Endothelial cell of umbilical vein (primary cell): ENCODE results near the gene BABAM2. TPM values are rescaled to one million over a fixed set of nuclear protein-coding genes. Genes with fewer than 3 reads are reported as not detected.

Experiments used
- BruUV-seq: library from RNA; stranded (reverse); fragments of 400-500 nt; replicated peaks from 2 replicates; lab custom pipeline; 2021; lab: Mats Ljungman, UMichigan
- CTCF ChIA-PET: fragments of 300-600, 350-600 bp; sonication (Branson Sonifier 250); formaldehyde crosslinking; loops from one replicate; lab custom pipeline; 2021; ENCODE audit warnings: antibody characterized with exemption, inconsistent platforms; lab: Charles Lee
- POLR2A ChIA-PET: fragments of 300-600, 350-600 bp; sonication (Branson Sonifier 250); formaldehyde crosslinking; loops from one replicate; lab custom pipeline; 2021; ENCODE audit warnings: antibody characterized with exemption, inconsistent platforms; lab: Charles Lee
- DNase-seq: peaks from one replicate; pipeline ENCODE4 v3.0.0-alpha.2; 2011; ENCODE audit warnings: low read depth, low spot score
- FAIRE-seq: peaks from 2 replicates; lab custom pipeline; 2011; peaks lifted over from hg19 to GRCh38; lab: Jason Lieb, UNC
- H2AFZ ChIP-seq: 2 replicates; pipeline ENCODE4 v1.6.0; 2012; ENCODE audit warnings: low read depth, low read length, control low read depth, inconsistent platforms
- H3K27ac ChIP-seq: 2 replicates; pipeline ENCODE4 v1.5.1; 2011; ENCODE audit warnings: low read depth, mild to moderate bottlenecking, control low read depth, low read length, moderate library complexity; ENCODE audit not compliant: insufficient read depth
- H3K27me3 ChIP-seq, 2 experiments: 2 replicates each; pipeline versions ENCODE4 v1.6.0 to v1.6.1; 2011; ENCODE audit warnings: low read length in 2 of 2, mixed read lengths in 1 of 2; ENCODE audit not compliant: control insufficient read depth in 2 of 2, insufficient read depth in 2 of 2
- H3K36me3 ChIP-seq, 2 experiments: 2 replicates in 1 of 2; 3 replicates in 1 of 2; pipeline ENCODE4 v1.5.1; 2011; ENCODE audit warnings: low read length in 2 of 2, mild to moderate bottlenecking in 1 of 2, moderate library complexity in 1 of 2; ENCODE audit not compliant: control insufficient read depth in 2 of 2, insufficient read depth in 2 of 2; ENCODE audit errors: extremely low read depth in 1 of 2
- H3K4me1 ChIP-seq: 3 replicates; pipeline ENCODE4 v1.5.1; 2011; ENCODE audit warnings: mild to moderate bottlenecking, low read length; ENCODE audit not compliant: control insufficient read depth, insufficient read depth; ENCODE audit errors: extremely low read depth
- H3K4me2 ChIP-seq: 2 replicates; pipeline ENCODE4 v1.6.1; 2011; ENCODE audit warnings: low read length, control low read depth, mixed read lengths; ENCODE audit not compliant: insufficient read depth
- H3K4me3 ChIP-seq, 3 experiments: fragments of 200-600 bp in 1 of 3; sonication (generic), shearing (Covaris generic) in 1 of 3; replicated peaks in 1 of 3; 2 replicates each; pipeline ENCODE4 v1.5.1; 2011 to 2016; ENCODE audit warnings: control low read depth in 3 of 3, low read length in 3 of 3, mild to moderate bottlenecking in 2 of 3, inconsistent platforms in 1 of 3, low read depth in 1 of 3, moderate library complexity in 1 of 3; ENCODE audit not compliant: insufficient read depth in 1 of 3
- H3K79me2 ChIP-seq: 2 replicates; pipeline ENCODE4 v1.6.0; 2012; ENCODE audit warnings: low read length, inconsistent platforms; ENCODE audit not compliant: control insufficient read depth, insufficient read depth
- H3K9ac ChIP-seq: replicated peaks from 2 replicates; pipeline ENCODE3; 2011; ENCODE audit warnings: low read length, control low read depth; ENCODE audit not compliant: insufficient read depth; ENCODE audit errors: extremely low read depth
- H3K9me1 ChIP-seq: replicated peaks from 3 replicates; pipeline ENCODE4 v1.6.0; 2011; ENCODE audit warnings: mild to moderate bottlenecking, low read length; ENCODE audit not compliant: control insufficient read depth, insufficient read depth; ENCODE audit errors: extremely low read depth
- H3K9me3 ChIP-seq: replicated peaks from 2 replicates; pipeline ENCODE4 v1.5.1; 2012; ENCODE audit warnings: low read length, inconsistent platforms; ENCODE audit not compliant: control insufficient read depth, insufficient read depth
- H4K20me1 ChIP-seq: replicated peaks from 2 replicates; pipeline ENCODE3; 2011; ENCODE audit warnings: mild to moderate bottlenecking, low read length; ENCODE audit not compliant: control insufficient read depth, insufficient read depth; ENCODE audit errors: extremely low read depth
- EZH2 ChIP-seq: IDR thresholded peaks from 2 replicates; pipeline ENCODE4 v1.6.1; 2012; ENCODE audit warnings: borderline replicate concordance, low read depth, mild to moderate bottlenecking, moderate library complexity, low read length, inconsistent platforms; ENCODE audit not compliant: severe bottlenecking
- FOS ChIP-seq: IDR thresholded peaks from 2 replicates; pipeline ENCODE4 v1.6.1; 2011; ENCODE audit warnings: mild to moderate bottlenecking, low read length, moderate library complexity, borderline replicate concordance; ENCODE audit not compliant: insufficient read depth
- GATA2 ChIP-seq: IDR thresholded peaks from 2 replicates; pipeline ENCODE4 v1.7.0; 2011; ENCODE audit warnings: low read depth, mild to moderate bottlenecking, moderate library complexity, mixed read lengths, low read length; ENCODE audit not compliant: insufficient read length, insufficient read depth
- JUN ChIP-seq: IDR thresholded peaks from 2 replicates; pipeline ENCODE4 v1.6.1; 2011; ENCODE audit warnings: borderline replicate concordance, low read depth; ENCODE audit not compliant: insufficient read length, insufficient read depth
- MYC ChIP-seq: IDR thresholded peaks from one replicate; pipeline ENCODE4 v1.6.1; 2011; ENCODE audit warnings: mild to moderate bottlenecking, low read depth, low read length
- POLR2A ChIP-seq: IDR thresholded peaks from 2 replicates; pipeline ENCODE4 v1.6.1; 2012; ENCODE audit warnings: low read depth, mild to moderate bottlenecking, control low read depth, low read length
- POLR2AphosphoS5 ChIP-seq: IDR thresholded peaks from 2 replicates; pipeline ENCODE4 v1.6.1; 2012; ENCODE audit warnings: low read depth, mild to moderate bottlenecking, control low read depth, low read length, moderate library complexity; ENCODE audit not compliant: insufficient read depth
- dilution Hi-C: fragments of 300-500 bp; cut with MboI; formaldehyde crosslinking; loops from one replicate; pipeline ENCODE4 v1.15.0; 2019; ENCODE audit warnings: low sequenced_read_pairs; ENCODE audit not compliant: extremely low pct_ligation_motif_present
- intact Hi-C: fragments of 100-400 bp; cut with micrococcal nuclease; formaldehyde crosslinking; loops from one replicate; pipeline ENCODE4 v1.10.0; 2022
- polyA plus RNA-seq, 4 experiments: library from polyadenylated mRNA; depleted of rRNA in 3 of 4; stranded (reverse) in 3 of 4; unstranded in 1 of 4; fragments of >200 nt; gene quantifications; 2 replicates each; pipeline versions ENCODE4 v1.2.1 to v1.2.3, GENCODE V29; 2011 to 2012; ENCODE audit warnings: missing spikeins in 1 of 4
- total RNA-seq: library from RNA; stranded (reverse); gene quantifications from 2 replicates; pipeline ENCODE4 v1.2.3, GENCODE V29; 2021
- TF ChIP-seq, protein P1 (sequence below): IDR thresholded peaks from 2 replicates; pipeline ENCODE4 v1.6.1; 2011; ENCODE audit not compliant: insufficient read depth, insufficient read length
- TF ChIP-seq, protein P2 (sequence below), 2 donors: IDR thresholded peaks; 1 replicate in 1 of 2; 2 replicates in 1 of 2; pipeline ENCODE4 v1.5.1; 2011; ENCODE audit warnings: low read length in 2 of 2, mild to moderate bottlenecking in 2 of 2, moderate library complexity in 2 of 2, control low read depth in 1 of 2, inconsistent platforms in 1 of 2, low read depth in 1 of 2; ENCODE audit not compliant: insufficient read depth in 1 of 2; ENCODE audit errors: extremely low read depth in 1 of 2

The BABAM2 gene
- total and polyA plus RNA-seq, 2 donors (not counting 3 experiments of a cell fraction or from before 2014, with no cell fraction given), result 19.9 to 27.6 TPM

- Histone ChIP-seq H3K4me2 (no peak overlapping the region), H3K27me3 (no peaks in the 10 kb centered on the region), H3K9ac (no peak overlapping the region), H3K4me1 (no peaks in the 10 kb centered on the region), H3K9me1 (no peaks in the 10 kb centered on the region), H3K4me3 (no peak overlapping the region), H3K36me3 (no peaks in the 10 kb centered on the region), H3K79me2 (no peaks in the 10 kb centered on the region), H3K9me3 (no peaks in the 10 kb centered on the region), H2AFZ (no peak overlapping the region), H4K20me1 (no peaks in the 10 kb centered on the region), H3K27ac (no peak overlapping the region)
- TF ChIP-seq MYC, result no peak
- TF ChIP-seq POLR2A, result no peak
- no peak for TF ChIP-seq POLR2AphosphoS5
- TF ChIP-seq GATA2, result no peak
- TF ChIP-seq FOS, result no peak
- TF ChIP-seq, protein P1, sequence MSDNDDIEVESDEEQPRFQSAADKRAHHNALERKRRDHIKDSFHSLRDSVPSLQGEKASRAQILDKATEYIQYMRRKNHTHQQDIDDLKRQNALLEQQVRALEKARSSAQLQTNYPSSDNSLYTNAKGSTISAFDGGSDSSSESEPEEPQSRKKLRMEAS, result no peak
- TF ChIP-seq JUN, result no peak
- TF ChIP-seq EZH2, result no peak
- TF ChIP-seq, protein P2, sequence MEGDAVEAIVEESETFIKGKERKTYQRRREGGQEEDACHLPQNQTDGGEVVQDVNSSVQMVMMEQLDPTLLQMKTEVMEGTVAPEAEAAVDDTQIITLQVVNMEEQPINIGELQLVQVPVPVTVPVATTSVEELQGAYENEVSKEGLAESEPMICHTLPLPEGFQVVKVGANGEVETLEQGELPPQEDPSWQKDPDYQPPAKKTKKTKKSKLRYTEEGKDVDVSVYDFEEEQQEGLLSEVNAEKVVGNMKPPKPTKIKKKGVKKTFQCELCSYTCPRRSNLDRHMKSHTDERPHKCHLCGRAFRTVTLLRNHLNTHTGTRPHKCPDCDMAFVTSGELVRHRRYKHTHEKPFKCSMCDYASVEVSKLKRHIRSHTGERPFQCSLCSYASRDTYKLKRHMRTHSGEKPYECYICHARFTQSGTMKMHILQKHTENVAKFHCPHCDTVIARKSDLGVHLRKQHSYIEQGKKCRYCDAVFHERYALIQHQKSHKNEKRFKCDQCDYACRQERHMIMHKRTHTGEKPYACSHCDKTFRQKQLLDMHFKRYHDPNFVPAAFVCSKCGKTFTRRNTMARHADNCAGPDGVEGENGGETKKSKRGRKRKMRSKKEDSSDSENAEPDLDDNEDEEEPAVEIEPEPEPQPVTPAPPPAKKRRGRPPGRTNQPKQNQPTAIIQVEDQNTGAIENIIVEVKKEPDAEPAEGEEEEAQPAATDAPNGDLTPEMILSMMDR (IDR thresholded peaks at IDR 0.05; ENCODE audit: extremely low read depth in 1 of 2, insufficient read depth in 1 of 2, low read depth in 1 of 2, low read length in 2 of 2), result no peak
- CTCF ChIA-PET, result no interaction called here
- dilution Hi-C loops, result no loop called here
- no TSS peak for BruUV-seq
- POLR2A ChIA-PET, result no interaction called here
- DNase-seq (no peak), FAIRE-seq (no peak)
- intact Hi-C loops, result no loop called here
These were observed 426.2 kb downstream of the BABAM2 start for GRCh38 chr2:28316546-28317335.
